Gastrocnemius medialis (tissue), 4 donors: ENCODE measurements around the gene PLCH1.

Experiments
- CTCF ChIP-seq, 5 experiments: fragments of 450-650 bp in 3 of 5; fragments of 200-600 bp in 2 of 5; sonication (generic) in 2 of 5; IDR thresholded peaks in 4 of 5; conservative IDR thresholded peaks in 1 of 5; 1 replicate in 4 of 5; 2 replicates in 1 of 5; pipeline ENCODE4 v1.5.1; 2016 to 2019; ENCODE audit warnings: antibody characterized with exemption in 5 of 5, mild to moderate bottlenecking in 3 of 5, moderate library complexity in 3 of 5
- POLR2A ChIP-seq, 2 donors: fragments of 450-650 bp; IDR thresholded peaks; one replicate each; pipeline ENCODE4 v1.6.1; 2017; ENCODE audit warnings: antibody characterized with exemption in 2 of 2, mild to moderate bottlenecking in 2 of 2, moderate library complexity in 2 of 2

DNA sequence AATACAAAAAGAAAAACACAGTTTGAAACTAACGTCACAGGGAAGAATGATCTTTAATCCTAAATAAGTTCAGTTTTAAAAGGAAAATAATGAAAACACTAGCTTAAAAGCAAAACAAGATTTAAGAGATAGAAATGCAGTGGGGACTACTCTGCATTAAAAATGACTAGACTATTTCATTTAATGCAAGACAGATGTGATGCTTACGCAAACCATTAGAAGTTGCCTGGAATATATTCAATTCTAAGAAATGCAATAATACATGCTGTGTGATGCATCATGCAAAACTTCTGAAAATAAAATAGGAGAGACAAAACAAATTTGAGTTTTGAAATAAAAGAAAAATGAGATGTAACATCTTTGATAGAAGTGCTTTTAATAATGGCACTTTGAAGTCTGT lies 353.8 kb downstream of the PLCH1 start:
- no peak for TF ChIP-seq CTCF (IDR thresholded peaks at IDR 0.05 in 4 of 5, conservative IDR thresholded peaks at IDR 0.05 in 1 of 5)
- no peak for TF ChIP-seq POLR2A (IDR thresholded peaks at IDR 0.05)
